Activated T-cell treated with anti-CD3 and anti-CD28 coated beads, Interleukin-2, amount 50 U/mL, for 24 hours (primary cell): Measurements from ENCODE around the gene PALM.
A peak's percentile ranks its signal among the peaks of the same experiment; 100 is the strongest.
"Not testable (repeated sequence)": the region's sequence is repeated elsewhere in the genome, so short reads cannot be mapped to it uniquely, and the experiment has no call there.

ENCODE experiments used
- DNase-seq: peaks from one replicate; pipeline ENCODE4 v3.0.0-alpha.2; 2020
- H3K27ac Mint-ChIP-seq: 2 replicates; pipeline ENCODE4 v1.8.0; 2020; ENCODE audit warnings: mild to moderate bottlenecking, mixed read lengths
- H3K27me3 Mint-ChIP-seq: 2 replicates; pipeline ENCODE4 v1.8.0; 2020; ENCODE audit warnings: mixed read lengths
- H3K36me3 Mint-ChIP-seq: 2 replicates; pipeline ENCODE4 v1.8.0; 2020; ENCODE audit warnings: low read depth, mixed read lengths
- H3K4me1 Mint-ChIP-seq: 2 replicates; pipeline ENCODE4 v1.8.0; 2020; ENCODE audit warnings: low read depth, mixed read lengths
- H3K4me3 Mint-ChIP-seq: 2 replicates; pipeline ENCODE4 v1.8.0; 2020; ENCODE audit warnings: mild to moderate bottlenecking, moderate library complexity, mixed read lengths
- H3K9me3 Mint-ChIP-seq: 2 replicates; pipeline ENCODE4 v1.8.0; 2020; ENCODE audit warnings: mixed read lengths

Gene PALM

DNA sequence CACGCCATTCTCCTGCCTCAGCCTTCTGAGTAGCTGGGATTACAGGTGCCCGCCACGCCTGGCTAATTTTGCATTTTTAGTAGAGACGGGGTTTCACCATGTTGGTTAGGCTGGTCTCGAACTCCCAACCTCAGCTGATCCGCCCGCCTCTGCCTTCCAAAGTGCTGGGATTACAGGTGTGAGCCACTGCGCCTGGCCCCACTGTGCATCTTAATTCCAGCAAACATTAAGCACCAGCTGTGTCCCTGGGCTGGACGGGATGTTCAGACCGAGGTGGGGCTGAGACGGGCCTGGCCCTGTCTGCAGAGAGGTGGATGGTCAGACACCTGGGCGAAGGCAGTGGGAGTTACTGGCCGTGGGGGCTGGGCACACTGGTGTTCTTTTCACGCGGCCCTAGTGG, 20.8 kb downstream of the PALM start:
- not testable (repeated sequence) for H3K27ac Mint-ChIP-seq, H3K4me3 Mint-ChIP-seq, H3K27me3 Mint-ChIP-seq, DNase-seq, H3K4me1 Mint-ChIP-seq, H3K36me3 Mint-ChIP-seq, H3K9me3 Mint-ChIP-seq

DNA sequence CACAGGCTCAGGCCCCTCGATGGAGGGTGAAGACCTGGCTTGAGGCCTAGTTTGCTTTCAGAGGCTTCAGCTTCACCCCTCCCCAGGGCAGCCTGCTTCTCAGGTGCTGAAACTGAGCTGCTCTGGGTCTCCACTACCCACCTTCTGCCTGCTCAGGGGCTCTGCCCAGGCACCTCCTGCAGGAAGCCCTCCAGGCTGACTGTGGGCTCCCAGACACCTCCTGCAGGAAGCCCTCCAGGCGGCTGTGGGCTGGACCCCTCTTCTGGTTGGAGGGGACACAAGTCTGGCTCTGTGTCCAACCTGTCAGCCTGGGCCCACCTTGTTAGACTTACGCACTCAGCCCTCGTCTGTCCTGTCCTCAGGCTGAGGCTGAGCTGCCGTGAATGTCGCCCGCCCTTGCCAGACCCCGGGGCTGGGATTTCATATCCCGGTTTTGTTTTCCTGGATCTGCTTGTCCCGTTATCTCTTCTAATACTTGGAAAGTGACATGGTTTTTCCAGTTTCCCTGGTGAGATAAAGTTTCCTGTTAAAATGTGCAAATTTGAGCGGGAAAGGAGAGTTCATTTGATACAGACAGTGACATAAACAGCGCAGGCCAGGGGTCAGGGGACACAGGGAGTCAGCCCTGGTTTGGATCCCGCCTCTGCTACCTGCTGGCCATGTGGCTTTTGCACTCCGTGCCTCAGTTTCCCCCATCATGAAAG, 21.4 kb downstream of the PALM start:
- H3K9me3 Mint-ChIP-seq: no peaks in the 10 kb centered on the region
- no peaks in the 10 kb centered on the region for H3K36me3 Mint-ChIP-seq
- H3K27me3 Mint-ChIP-seq: peaks cover 6% of the 10 kb centered on the region
- no peak overlapping the region for H3K4me3 Mint-ChIP-seq
- no peak for DNase-seq
- no peak overlapping the region for H3K27ac Mint-ChIP-seq
- peaks cover 4% of the 10 kb centered on the region for H3K4me1 Mint-ChIP-seq

DNA sequence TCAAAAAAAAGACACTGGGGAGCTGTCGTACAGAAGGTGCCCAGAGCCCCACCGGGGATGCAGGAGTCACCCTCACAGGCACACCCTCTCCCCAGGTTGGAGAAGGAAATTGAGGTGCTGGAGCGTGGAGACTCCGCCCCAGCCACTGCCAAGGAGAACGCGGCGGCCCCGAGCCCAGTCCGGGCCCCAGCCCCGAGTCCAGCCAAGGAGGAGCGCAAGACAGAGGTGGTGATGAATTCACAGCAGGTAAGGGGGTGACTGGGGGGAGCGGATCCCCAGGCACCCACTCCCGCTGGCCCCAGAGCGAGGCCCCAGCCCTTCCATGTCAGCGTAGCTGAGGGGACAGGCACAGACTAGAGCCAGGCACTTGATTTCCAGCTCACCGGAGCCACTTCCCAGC, 22.3 kb downstream of the PALM start:
- Mint-ChIP-seq H3K27ac (no peak overlapping the region), H3K36me3 (no peaks in the 10 kb centered on the region), H3K9me3 (no peaks in the 10 kb centered on the region), H3K27me3 (no peaks in the 10 kb centered on the region), H3K4me1 (peaks cover 4% of the 10 kb centered on the region), H3K4me3 (no peak overlapping the region)
- DNase-seq: no peak

DNA sequence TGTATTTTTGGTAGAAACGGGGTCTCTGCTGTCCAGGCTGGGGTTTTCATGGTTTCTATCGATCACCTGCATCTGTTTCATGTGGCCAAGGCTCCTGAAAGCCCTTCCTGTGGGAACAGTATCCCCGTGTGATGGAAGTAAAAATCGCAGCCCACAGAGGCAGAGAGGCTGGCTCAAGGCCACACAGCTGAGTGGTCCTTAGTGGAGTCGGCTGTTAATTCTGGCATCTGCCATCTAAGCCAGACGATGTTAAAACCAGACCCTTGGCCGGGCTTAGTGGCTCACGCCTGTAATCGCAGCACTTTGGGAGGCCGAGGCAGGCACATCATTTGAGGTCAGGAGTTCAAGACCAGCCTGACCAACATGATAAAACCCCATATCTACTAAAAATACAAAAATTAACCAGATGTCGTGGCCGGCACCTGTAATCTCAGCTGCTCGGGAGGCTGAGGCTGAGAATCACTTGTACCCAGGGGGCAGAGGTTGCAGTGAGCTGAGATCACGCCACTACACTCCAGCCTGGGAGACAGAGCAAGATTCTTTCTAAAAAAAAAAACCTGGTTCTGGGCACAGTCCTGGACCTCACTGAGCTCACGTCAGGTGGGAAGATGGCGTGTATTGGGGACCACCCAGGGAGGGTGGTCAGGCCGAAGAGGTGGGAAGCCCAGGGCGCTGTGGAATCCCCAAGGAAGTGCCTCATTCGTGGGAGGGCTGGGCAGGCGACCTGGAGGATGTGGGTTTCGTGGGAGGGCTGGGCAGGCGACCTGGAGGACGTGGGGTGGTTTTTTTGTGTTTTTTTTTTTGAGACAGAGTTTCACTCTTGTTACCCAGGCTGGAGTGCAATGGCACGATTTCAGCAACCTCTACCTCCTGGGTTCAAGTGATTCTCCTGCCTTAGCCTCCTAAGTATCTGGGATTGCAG, 23.7 kb downstream of the PALM start:
- Mint-ChIP-seq H3K36me3 (no peaks in the 10 kb centered on the region), H3K9me3 (no peaks in the 10 kb centered on the region), H3K4me3 (no peak overlapping the region), H3K4me1 (peaks cover 4% of the 10 kb centered on the region), H3K27ac (no peak overlapping the region), H3K27me3 (peaks cover 3% of the 10 kb centered on the region)
- no peak for DNase-seq

DNA sequence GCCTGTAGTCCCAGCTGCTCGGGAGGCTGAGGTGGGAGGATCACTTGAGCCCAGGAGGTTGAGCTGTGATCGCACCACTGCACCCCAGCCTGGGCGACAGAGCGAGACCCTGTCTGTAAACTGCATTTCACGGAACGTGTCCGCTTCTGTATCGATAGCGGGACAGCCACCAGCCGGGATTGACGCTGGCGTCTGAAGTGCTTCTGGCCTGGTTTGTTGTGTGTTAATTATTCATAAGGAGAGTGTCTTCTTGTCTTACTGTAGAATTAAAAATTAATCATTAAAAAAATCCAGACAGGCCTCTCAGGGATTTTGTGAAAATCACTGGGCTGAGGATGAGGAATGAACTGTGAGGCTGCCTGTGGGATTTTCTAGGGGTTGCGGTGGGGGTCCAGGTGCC, 26.0 kb downstream of the PALM start:
- Mint-ChIP-seq H3K9me3 (no peaks in the 10 kb centered on the region), H3K27me3 (peaks cover 8% of the 10 kb centered on the region), H3K4me1 (peaks cover 4% of the 10 kb centered on the region), H3K36me3 (no peaks in the 10 kb centered on the region), H3K27ac (no peak overlapping the region), H3K4me3 (no peak overlapping the region)
- DNase-seq: no peak

DNA sequence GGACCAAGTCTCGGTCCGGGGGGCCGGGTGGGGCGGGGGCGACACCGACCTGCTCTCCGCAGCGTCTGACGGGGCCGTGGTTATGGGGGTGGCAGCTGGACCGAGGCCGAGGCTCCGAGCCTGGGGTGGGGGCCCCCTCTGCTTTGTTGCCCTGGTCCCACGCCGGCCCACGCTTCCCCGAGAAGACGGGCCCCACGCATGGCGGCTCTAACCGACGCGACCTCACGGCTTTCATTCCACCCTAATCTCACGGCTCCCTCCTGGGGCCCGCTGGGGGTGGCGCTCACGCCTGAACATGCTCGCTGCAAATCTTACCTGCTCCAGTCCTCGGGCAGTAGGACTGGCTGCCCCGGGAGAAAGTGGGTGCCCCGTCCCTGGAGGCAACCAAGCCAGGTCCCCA, 27.4 kb downstream of the PALM start:
- no peak for DNase-seq
- H3K36me3 Mint-ChIP-seq: no peaks in the 10 kb centered on the region
- H3K9me3 Mint-ChIP-seq: no peaks in the 10 kb centered on the region

DNA sequence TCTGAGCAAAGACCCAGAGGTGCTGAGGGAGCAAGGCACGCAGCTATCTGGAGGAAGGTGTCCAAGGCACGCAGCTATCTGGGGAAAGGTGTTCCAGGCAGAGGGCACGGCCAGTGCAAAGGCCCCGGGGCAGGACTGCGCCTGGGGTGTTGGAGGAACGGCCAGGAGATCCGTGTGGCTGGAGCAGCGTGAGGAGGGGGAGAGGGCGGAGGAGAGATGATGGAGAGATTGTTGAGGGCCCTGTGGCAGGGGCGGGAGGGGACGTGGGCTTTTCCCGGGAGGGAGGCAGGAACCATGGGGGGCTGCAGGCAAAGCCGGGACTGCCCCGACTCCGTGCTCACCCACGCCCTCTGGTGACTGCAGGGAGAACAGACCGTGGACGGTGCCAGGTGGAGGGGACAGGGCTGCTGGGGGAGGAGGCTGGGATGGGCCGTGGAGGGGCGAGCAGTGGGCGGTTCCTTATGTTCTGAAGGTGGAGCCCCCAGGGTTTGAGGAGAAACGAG, 28.9 kb downstream of the PALM start:
- H3K9me3 Mint-ChIP-seq: no peaks in the 10 kb centered on the region
- peaks cover 4% of the 10 kb centered on the region for H3K4me1 Mint-ChIP-seq
- no peak overlapping the region for H3K4me3 Mint-ChIP-seq
- no peak overlapping the region for H3K27ac Mint-ChIP-seq
- no peaks in the 10 kb centered on the region for H3K36me3 Mint-ChIP-seq
- peak; percentile 72 for DNase-seq
- peaks cover 8% of the 10 kb centered on the region for H3K27me3 Mint-ChIP-seq

More for the DNA sequence above, 27.4 kb downstream of the PALM start:
- Mint-ChIP-seq H3K4me3 (no peak overlapping the region), H3K4me1 (peaks cover 4% of the 10 kb centered on the region), H3K27me3 (peaks cover 8% of the 10 kb centered on the region), H3K27ac (no peak overlapping the region)

DNA sequence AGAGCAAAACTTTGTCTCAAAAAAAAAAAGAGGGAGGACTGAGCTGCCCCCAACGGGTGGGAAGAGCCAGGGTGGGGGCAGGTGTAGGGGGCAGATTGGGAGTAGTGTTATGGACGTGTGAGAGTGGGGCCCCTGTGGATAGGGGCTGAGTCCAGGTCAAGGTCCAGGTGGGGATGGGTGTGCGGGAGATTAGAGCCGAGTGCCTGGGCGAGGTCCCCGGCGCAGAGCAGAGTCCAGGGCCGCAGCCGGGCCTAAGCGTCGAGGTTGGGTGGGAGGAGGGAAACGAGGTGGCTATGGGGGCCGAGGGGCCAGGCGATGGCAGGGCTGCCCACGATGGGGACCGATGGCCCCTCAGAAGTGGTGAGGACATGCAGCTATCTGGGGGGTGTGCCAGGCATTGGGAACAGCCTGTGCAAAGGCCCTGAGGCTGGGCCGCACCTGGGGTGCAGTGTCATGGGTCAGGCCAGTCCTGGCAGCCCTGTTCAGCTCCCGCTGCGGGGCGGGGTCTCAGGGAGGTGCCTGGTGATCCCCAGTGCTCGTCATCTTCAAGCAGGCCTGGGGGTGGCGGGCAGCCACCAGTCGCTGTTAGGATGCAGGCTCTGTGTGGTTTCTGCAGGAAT, 29.9 kb downstream of the PALM start:
- Mint-ChIP-seq H3K9me3 (peaks cover 1% of the 10 kb centered on the region), H3K27me3 (peaks cover 8% of the 10 kb centered on the region), H3K4me3 (no peak overlapping the region), H3K4me1 (peaks cover 4% of the 10 kb centered on the region), H3K36me3 (no peaks in the 10 kb centered on the region), H3K27ac (no peak overlapping the region)
- no peak for DNase-seq

DNA sequence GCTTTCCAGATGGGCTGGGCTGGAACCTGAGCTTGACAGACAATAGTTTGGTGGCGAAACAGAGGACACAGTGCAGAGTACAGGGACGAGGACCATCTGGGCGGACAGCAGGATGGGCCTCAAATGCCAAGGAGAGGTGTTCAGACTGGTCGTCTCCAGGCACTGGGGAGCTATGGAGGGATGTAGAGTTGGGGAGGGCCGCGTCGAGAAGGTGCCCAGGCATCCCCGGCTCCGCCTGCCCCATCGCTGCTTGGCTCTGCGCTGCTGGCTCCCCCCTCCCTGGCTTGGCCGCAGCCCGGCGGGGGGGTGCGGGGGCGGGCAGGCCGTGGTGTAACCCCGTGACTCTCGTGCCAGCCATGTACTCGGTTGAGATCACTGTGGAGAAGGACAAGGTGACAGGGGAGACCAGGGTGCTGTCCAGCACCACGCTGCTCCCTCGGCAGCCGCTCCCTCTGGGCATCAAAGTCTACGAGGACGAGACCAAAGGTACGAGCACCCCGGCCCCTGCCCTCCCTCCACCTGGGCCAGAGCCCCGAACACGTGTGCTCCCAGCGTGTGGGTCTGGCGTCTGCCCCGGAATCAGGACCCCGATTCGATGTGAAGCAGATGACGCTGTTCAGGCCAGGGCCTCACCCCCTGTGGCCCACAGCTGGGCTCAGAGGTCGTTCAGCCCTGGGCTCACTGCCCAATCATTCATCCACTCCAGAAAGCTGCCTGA, 31.4 kb downstream of the PALM start:
- H3K36me3 Mint-ChIP-seq: no peaks in the 10 kb centered on the region
- no peak for DNase-seq
- H3K4me1 Mint-ChIP-seq: no peaks in the 10 kb centered on the region
- no peak overlapping the region for H3K4me3 Mint-ChIP-seq
- H3K9me3 Mint-ChIP-seq: peaks cover 4% of the 10 kb centered on the region
- no peak overlapping the region for H3K27ac Mint-ChIP-seq
- H3K27me3 Mint-ChIP-seq: peaks cover 8% of the 10 kb centered on the region

DNA sequence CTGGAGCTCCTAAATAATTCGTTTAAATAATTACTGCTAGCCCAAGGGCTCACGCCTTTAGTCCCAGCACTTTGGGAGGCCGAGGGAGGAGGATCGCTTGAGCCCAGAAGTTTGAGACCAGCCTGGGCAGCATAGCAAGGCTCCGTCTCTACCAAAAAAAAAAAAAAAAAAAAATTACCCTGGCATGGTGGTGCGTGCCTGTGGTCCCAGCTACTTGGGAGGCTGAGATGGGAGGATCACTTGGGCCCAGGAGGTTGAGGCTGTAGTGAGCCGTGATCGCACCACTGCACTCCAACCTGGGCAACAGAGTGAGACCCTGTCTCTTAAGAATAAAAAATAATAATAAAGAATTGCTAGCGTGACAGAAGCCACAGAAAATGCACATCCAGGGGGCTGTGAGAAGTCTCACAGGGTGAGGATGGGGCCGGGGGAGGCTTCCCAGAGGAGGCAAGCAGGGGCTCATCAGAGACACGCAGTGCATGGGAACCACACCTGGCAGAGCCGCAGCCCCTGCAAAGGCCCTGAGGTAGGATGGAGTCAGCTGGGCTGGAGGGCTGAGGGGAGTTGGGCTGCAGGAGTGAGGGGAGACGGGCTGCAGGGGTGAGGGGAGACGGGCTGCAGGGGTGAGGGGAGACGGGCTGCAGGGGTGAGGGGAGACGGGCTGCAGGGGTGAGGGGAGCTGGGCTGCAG, 32.2 kb downstream of the PALM start:
- not testable (repeated sequence) for H3K9me3 Mint-ChIP-seq, DNase-seq, H3K36me3 Mint-ChIP-seq, H3K4me3 Mint-ChIP-seq, H3K27me3 Mint-ChIP-seq, H3K27ac Mint-ChIP-seq, H3K4me1 Mint-ChIP-seq

DNA sequence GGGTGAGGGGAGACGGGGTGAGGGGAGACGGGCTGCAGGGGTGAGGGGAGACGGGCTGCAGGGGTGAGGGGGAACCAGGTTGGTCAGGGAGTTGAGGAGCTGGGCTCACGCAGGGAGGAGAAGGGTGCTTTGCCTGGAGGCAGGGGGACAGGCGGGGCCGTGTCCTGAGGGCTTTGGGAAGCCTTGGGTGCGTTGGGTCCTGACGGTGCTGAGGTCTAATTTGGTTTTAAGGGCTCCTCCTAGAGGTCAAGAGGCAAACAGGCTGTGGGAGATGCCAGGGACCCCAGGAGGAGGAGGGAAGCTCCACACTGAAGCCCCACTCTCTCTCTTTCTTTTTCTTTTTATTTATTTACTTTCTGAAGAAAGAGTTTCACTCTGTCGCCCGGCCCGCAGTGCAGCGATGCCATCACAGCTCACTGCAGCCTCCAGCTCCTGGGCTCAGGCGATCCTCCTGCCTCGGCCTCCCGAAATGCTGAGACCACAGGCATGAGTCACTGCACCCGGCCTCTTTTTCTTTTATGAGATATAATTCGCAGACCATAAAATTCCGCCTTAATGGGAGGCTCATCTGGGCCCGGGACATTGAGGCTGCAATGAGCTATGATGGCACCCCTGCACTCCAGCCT, 32.9 kb downstream of the PALM start:
- no peak overlapping the region for H3K27ac Mint-ChIP-seq
- no peaks in the 10 kb centered on the region for H3K36me3 Mint-ChIP-seq
- no peak overlapping the region for H3K4me3 Mint-ChIP-seq
- peaks cover 8% of the 10 kb centered on the region for H3K27me3 Mint-ChIP-seq
- peaks cover 4% of the 10 kb centered on the region for H3K9me3 Mint-ChIP-seq
- no peaks in the 10 kb centered on the region for H3K4me1 Mint-ChIP-seq
- DNase-seq: no peak

DNA sequence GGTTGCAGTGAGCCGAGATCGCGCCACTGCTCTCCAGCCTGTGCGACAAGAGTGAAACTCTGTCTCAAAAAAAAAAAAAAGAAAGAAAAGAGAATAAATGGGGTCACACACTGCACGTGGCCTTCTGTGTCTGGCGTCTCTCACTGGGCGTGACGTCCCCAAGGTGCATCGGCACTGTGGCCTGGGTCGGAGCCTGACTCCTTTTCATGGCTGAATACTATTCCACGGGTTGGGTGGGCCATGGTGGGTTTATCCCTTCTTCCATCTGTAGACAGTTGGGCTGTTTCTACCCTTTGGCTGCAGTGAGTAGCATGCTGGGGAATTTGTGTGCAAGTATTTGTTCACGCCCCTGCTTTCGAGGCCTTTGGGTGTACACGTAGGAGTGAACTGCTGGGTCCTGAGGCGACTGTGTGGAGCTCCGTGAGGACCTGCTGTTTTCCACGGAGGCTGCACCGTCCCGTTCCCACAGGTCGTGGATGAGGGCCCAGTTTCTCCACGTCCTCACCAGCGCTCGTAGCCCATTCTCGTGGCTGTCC, 33.9 kb downstream of the PALM start:
- Mint-ChIP-seq H3K36me3 (no peaks in the 10 kb centered on the region), H3K27me3 (peaks cover 4% of the 10 kb centered on the region), H3K4me1 (no peaks in the 10 kb centered on the region), H3K9me3 (peaks cover 4% of the 10 kb centered on the region), H3K4me3 (no peak overlapping the region), H3K27ac (no peak overlapping the region)
- DNase-seq: no peak

DNA sequence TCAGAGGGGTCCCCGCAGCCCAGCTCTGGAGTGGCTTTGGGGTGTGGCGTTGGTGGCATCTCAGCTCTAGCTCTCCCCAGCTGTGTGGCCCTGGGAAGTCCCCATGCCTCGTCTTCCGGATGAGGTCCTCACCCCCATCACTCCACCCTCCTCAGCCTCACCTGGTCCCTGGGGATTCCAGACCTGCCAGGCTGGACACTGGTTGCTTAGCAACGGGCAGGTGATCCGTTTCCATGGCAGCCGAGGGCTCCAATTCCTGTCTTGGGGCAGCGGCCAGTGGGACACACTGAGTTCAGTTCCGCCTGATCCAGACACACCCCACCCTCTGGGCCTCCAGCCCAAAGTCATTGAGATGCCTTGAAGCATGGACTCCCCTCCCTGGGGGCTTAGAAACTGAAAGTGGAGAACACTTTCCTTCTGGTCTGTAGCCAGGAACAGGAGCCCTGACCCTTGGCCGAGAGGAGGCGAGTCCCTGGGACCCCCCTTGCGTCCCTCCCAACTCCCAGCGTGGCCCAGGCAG, 34.5 kb downstream of the PALM start:
- H3K27ac Mint-ChIP-seq: no peak overlapping the region
- H3K4me1 Mint-ChIP-seq: no peaks in the 10 kb centered on the region
- H3K4me3 Mint-ChIP-seq: no peak overlapping the region
- peaks cover 4% of the 10 kb centered on the region for H3K9me3 Mint-ChIP-seq
- peaks cover 4% of the 10 kb centered on the region for H3K27me3 Mint-ChIP-seq
- DNase-seq: no peak
- no peaks in the 10 kb centered on the region for H3K36me3 Mint-ChIP-seq
